Stimulated activated naive CD8-positive, alpha-beta T cell treated with anti-CD3 and anti-CD28 coated beads, Interleukin-15, Interleukin-2, amounts not matched to agents 100 ng/mL and 50 ng/mL, for 24 hours (primary cell): ENCODE data around the gene ZBTB20.

ENCODE experiments used
- H3K27ac Mint-ChIP-seq: one replicate; pipeline ENCODE4 v1.8.0; 2021; ENCODE audit warnings: mild to moderate bottlenecking, mixed read lengths
- H3K27me3 Mint-ChIP-seq: one replicate; pipeline ENCODE4 v1.8.0; 2021; ENCODE audit warnings: mixed read lengths
- H3K36me3 Mint-ChIP-seq: one replicate; pipeline ENCODE4 v1.8.0; 2021; ENCODE audit warnings: low read depth, mixed read lengths
- H3K4me1 Mint-ChIP-seq: one replicate; pipeline ENCODE4 v1.8.0; 2021; ENCODE audit warnings: low read depth, mixed read lengths
- H3K4me3 Mint-ChIP-seq: one replicate; pipeline ENCODE4 v1.8.0; 2021; ENCODE audit warnings: mild to moderate bottlenecking, mixed read lengths
- H3K9me3 Mint-ChIP-seq: one replicate; pipeline ENCODE4 v1.8.0; 2021; ENCODE audit warnings: mixed read lengths

ZBTB20 gene

DNA sequence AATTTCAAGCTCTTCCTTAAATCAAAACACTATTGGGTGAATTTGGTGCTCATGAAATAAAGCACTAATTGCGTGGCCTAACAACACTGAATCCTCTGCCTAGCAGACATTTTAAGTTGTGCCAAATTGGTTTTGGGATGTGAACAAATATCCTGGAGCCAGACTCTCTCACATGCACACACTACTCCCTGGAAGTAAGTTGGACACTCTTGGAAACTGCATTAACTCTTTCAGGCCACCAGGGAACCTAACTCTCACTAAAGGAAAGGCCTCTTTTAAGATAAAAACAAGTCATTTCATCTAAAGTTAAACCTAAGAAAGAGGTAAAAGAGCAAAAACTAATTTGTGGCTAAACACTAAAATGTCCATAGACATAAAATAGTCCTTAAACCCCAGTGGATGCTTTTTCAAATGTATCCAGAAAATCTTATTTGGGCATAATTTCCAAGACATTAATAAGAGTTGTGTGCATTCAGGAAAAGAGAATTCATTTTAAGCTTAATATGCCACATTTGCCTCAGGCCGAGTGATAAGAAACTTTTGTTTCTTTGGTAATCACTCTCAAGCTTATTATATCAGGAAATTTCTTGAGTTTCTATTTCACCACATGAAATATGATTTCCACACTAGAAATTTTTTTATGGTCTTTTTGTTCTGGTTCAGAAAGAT is 61.8 kb downstream of the ZBTB20 start:
- Mint-ChIP-seq H3K27ac (no peak overlapping the region), H3K9me3 (no peaks in the 10 kb centered on the region), H3K4me3 (no peak overlapping the region), H3K4me1 (peaks cover 37% of the 10 kb centered on the region), H3K36me3 (no peaks in the 10 kb centered on the region), H3K27me3 (no peaks in the 10 kb centered on the region)

DNA sequence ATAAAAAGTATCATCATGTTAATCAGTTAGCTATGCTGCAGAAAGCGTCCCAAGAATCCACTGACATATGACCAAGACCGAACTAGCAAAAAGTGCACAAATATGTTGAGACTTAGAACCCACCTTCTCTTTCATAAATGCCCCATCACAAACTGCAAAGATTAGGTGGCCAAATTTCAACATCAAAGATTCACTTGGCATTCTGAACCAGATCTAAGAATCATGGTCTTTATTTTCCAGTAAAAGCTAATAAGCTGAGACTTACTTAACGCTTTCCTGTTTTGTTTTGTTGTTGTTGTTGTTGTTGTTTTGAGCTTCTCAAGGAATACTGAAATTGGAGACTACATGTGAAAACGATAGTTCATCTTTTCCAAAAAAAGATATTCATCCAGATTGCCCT is 62.4 kb downstream of the ZBTB20 start:
- H3K27ac Mint-ChIP-seq: no peak overlapping the region
- H3K4me1 Mint-ChIP-seq: peaks cover 37% of the 10 kb centered on the region
- H3K4me3 Mint-ChIP-seq: no peak overlapping the region
- H3K9me3 Mint-ChIP-seq: no peaks in the 10 kb centered on the region
- no peaks in the 10 kb centered on the region for H3K27me3 Mint-ChIP-seq
- H3K36me3 Mint-ChIP-seq: no peaks in the 10 kb centered on the region

DNA sequence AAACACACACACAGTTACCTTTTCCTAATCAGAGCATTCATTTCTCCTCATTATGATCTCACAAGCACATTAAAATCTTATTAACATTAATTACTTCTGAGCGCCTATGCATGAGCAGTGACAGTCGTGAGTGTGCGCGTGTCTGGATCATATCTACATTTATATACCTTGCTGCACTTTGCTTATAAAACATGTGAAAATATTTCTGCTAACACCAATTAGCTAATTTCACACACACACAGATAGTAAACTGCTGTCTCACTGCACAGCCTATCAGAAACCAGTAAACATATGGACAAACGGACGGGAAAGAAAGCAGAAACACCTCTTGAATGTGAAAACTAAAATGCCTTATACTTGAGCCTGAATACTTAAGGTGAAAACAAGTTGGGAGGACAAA is 64.8 kb downstream of the ZBTB20 start:
- H3K4me3 Mint-ChIP-seq: no peak overlapping the region
- no peaks in the 10 kb centered on the region for H3K27me3 Mint-ChIP-seq
- peaks cover 2% of the 10 kb centered on the region for H3K36me3 Mint-ChIP-seq
- H3K9me3 Mint-ChIP-seq: no peaks in the 10 kb centered on the region
- H3K27ac Mint-ChIP-seq: no peak overlapping the region
- H3K4me1 Mint-ChIP-seq: peaks cover 31% of the 10 kb centered on the region

DNA sequence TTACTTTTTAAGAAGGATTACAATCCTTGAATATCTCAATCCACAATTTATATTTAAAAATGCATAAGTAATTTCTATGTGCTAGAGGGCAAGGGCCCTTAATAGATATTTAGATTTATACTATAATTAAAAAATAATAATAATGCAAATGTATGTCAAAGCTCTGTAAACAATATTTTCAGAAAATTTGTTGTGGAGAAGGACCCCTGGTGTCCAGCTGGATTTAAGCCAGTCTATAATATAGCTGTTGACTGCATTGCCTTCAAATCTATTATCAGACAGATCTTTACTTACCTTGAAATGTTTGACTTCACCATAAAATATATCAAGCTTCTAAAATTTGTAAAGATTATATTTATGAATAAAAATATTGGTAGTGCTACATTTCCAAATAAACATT is 65.6 kb downstream of the ZBTB20 start:
- Mint-ChIP-seq H3K36me3 (peaks cover 8% of the 10 kb centered on the region), H3K4me3 (no peak overlapping the region), H3K27ac (no peak overlapping the region), H3K27me3 (no peaks in the 10 kb centered on the region), H3K4me1 (peaks cover 39% of the 10 kb centered on the region), H3K9me3 (no peaks in the 10 kb centered on the region)

DNA sequence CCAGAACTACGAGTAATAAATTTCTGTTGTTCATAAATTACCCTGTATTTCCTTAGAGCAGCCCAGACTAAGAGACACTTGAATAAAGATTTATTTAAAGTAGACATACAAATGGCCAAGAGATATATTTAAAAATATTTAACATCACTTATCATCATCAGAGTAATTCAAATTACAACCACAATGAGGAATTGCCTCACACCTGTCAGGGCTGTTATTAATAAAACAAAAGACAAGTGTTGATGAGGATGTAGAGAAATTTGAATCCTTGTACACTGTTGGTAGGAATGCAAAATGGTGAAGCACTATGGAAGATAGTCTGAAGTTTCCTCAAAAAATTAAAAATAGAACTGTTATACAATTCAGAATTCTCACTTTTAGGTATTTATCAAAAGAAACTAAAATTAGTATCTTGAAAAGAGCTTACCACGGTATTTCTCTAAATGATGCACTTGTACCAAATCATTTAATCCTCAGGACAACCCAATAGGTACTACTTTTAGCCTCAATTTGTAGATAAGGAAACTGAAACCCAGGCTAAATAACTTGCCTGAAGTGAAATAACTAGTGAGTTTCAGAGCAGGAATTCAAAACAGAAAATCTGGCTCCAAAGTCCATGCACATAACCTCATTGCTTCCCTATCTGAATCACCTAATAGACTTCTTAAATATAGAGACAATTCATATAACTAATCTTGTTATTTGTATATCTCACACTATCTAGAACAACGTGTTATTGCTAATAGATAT is 69.4 kb downstream of the ZBTB20 start:
- H3K36me3 Mint-ChIP-seq: peaks cover 26% of the 10 kb centered on the region
- no peaks in the 10 kb centered on the region for H3K9me3 Mint-ChIP-seq
- no peak overlapping the region for H3K27ac Mint-ChIP-seq
- H3K4me3 Mint-ChIP-seq: no peak overlapping the region
- H3K27me3 Mint-ChIP-seq: no peaks in the 10 kb centered on the region
- H3K4me1 Mint-ChIP-seq: peaks cover 28% of the 10 kb centered on the region

DNA sequence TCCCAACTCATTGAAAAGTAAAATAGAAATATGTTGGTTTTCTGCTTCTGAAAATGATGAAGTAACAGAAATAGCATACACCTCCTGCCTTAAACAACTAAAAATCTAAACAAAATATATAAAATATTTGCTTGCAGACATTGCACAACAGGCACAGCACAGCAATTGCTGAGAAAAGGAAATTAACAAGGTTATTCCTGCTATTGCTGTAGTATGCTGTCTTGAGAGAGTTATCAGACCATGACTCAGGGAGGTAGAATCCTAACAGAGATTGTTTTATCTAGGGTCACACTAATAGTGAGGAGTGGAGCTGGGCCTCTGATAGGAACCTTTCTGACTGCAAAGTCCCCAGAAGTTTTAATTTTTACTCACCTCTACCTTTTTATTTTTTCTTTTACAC is 72.6 kb downstream of the ZBTB20 start:
- no peak overlapping the region for H3K27ac Mint-ChIP-seq
- H3K4me3 Mint-ChIP-seq: no peak overlapping the region
- H3K36me3 Mint-ChIP-seq: peaks cover 41% of the 10 kb centered on the region
- H3K9me3 Mint-ChIP-seq: no peaks in the 10 kb centered on the region
- H3K4me1 Mint-ChIP-seq: peaks cover 28% of the 10 kb centered on the region
- no peaks in the 10 kb centered on the region for H3K27me3 Mint-ChIP-seq

DNA sequence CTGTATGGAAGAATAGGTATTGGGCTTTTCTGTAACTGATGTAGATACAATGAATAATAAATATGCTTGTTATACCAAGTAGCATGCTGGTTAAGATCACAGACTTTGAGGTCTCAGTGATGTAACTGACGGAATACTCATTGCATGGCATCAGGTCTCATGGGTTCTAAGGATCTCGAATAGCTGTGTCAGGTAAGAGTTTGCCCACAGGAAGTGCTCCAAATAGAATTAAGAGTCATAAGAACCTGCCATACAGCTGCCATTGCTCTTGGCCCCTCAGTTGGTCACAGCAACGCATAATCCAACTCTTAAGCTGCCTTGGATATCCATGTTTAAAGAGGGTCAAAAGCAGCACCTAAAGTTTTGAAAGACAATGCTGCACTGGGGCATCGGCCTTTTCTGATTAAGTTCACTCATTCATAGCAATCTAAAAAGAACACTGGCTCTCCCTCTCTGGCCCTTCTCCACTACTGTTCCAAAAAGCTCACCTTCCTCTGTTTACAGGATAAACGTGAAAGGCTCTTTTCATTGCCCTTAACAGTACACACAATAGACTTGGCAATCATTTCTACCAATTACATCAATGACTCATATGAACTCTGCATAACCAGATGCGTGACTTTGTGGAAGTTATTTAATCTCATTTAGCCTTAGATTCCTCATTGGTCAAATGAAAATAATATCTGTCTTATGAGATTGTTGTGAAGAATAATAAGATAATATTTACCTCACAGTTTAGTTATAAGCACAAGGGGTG is 74.6 kb downstream of the ZBTB20 start:
- Mint-ChIP-seq H3K4me3 (no peak overlapping the region), H3K27ac (no peak overlapping the region), H3K27me3 (no peaks in the 10 kb centered on the region), H3K4me1 (peaks cover 35% of the 10 kb centered on the region), H3K9me3 (no peaks in the 10 kb centered on the region), H3K36me3 (peaks cover 48% of the 10 kb centered on the region)

DNA sequence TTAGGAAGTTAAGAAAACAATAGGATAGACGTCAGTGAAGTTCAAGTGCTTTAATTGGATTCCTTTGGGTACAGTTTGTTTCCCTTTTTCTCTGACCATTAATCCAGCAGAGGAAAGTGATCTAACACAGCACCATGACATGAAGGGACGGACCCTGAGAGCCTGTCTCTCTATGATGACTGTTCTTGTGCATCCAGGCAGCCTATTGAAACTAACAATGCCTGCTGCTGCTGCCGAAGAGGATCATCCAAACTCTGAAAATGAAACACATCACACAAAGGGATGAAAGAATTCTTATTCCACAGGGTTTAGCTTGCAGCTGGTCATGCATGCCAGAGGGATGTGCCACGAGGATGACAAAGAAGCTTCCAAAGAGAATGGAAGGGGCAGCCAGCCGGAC is 75.5 kb downstream of the ZBTB20 start:
- H3K27me3 Mint-ChIP-seq: no peaks in the 10 kb centered on the region
- no peak overlapping the region for H3K4me3 Mint-ChIP-seq
- H3K9me3 Mint-ChIP-seq: no peaks in the 10 kb centered on the region
- H3K27ac Mint-ChIP-seq: no peak overlapping the region
- H3K4me1 Mint-ChIP-seq: peaks cover 27% of the 10 kb centered on the region
- H3K36me3 Mint-ChIP-seq: peaks cover 42% of the 10 kb centered on the region

DNA sequence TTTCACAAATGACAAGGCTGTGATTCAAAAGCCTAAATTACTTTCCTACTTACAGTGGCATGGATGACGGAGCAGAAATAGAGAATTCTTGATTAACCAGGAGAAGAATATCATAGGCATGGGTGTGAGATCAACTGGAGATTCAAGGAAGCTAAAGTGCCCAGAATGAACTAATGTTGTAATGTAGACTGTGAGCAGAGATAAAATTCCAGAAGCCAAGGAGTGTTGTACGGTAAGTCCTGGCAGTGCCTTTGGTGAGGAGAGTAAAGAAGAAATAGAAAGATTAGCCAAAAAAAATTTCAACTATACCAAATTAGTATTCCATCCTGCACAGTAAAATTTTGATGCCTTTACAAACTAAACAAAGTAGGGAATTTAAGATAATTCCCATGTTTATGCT is 75.9 kb downstream of the ZBTB20 start:
- Mint-ChIP-seq H3K36me3 (peaks cover 38% of the 10 kb centered on the region), H3K4me3 (no peak overlapping the region), H3K27me3 (no peaks in the 10 kb centered on the region), H3K4me1 (peaks cover 22% of the 10 kb centered on the region), H3K27ac (no peak overlapping the region), H3K9me3 (no peaks in the 10 kb centered on the region)

DNA sequence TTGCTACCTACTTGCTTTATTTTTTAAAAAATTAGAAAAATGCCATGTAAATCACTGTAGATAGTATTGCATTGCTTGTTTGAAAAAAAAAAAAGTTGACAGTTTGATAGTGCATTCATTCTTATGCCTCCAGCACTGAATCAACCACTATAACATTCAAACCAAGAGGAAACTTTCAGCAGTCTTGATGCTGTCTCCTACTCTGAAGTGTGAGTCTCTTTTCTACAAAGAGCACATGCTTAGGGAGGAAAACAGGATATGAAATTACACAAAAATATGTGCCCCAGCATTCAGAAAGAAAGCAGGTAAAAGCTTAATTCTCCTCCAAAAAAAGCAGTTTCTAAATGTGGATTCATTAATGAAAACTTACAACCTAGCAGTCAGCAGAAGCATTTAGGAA is 78.3 kb downstream of the ZBTB20 start:
- H3K4me1 Mint-ChIP-seq: peaks cover 21% of the 10 kb centered on the region
- H3K9me3 Mint-ChIP-seq: no peaks in the 10 kb centered on the region
- H3K27ac Mint-ChIP-seq: no peak overlapping the region
- peaks cover 40% of the 10 kb centered on the region for H3K36me3 Mint-ChIP-seq
- no peak overlapping the region for H3K4me3 Mint-ChIP-seq
- no peaks in the 10 kb centered on the region for H3K27me3 Mint-ChIP-seq

DNA sequence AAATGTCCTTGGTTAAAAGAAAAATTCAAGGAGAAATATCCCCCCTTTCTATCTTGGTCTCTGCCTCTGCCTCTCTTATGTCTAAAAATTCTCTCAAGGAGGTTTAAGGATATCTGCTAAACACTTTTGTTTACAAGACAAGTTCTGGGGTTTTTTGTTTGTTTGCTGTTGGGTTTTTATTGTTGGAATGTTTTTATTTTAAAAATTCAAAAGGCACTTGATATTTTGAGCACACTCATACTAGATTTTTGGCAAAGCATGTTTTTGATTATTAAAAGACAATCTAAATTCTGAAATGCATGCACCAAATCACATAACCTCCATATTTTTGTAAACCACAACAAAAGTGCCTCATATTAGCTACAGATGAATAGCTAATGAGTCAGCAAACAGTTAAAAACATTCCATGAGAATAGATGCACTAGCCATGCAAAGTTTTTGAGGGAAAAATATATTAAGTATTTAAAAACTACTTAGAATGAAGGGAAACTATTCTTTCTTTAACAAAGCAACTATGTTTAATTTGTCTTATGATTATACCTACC is 84.6 kb downstream of the ZBTB20 start:
- Mint-ChIP-seq H3K27ac (no peak overlapping the region), H3K27me3 (no peaks in the 10 kb centered on the region), H3K9me3 (peaks cover 3% of the 10 kb centered on the region), H3K4me1 (no peaks in the 10 kb centered on the region), H3K36me3 (peaks cover 40% of the 10 kb centered on the region), H3K4me3 (no peak overlapping the region)

DNA sequence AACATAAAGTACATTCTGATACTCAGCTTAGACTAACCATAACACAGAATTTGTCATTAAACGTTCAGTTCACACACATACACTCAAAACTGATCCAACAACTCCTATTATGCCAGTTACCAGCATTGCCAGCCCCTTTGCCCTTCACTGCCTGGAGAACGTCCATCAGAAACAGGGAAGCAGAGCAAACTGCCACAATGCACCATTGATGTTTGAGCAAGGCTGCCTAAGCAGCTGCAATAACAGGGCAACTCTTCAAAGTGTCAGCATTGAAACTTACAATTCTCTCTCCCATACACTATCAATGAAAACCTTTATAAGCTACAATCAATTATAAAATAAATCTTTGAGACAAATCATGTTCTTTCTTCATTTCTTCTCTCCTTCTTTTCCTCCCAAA is 85.1 kb downstream of the ZBTB20 start:
- no peaks in the 10 kb centered on the region for H3K27me3 Mint-ChIP-seq
- H3K4me3 Mint-ChIP-seq: no peak overlapping the region
- peaks cover 39% of the 10 kb centered on the region for H3K36me3 Mint-ChIP-seq
- H3K9me3 Mint-ChIP-seq: peaks cover 3% of the 10 kb centered on the region
- H3K4me1 Mint-ChIP-seq: no peaks in the 10 kb centered on the region
- H3K27ac Mint-ChIP-seq: no peak overlapping the region

DNA sequence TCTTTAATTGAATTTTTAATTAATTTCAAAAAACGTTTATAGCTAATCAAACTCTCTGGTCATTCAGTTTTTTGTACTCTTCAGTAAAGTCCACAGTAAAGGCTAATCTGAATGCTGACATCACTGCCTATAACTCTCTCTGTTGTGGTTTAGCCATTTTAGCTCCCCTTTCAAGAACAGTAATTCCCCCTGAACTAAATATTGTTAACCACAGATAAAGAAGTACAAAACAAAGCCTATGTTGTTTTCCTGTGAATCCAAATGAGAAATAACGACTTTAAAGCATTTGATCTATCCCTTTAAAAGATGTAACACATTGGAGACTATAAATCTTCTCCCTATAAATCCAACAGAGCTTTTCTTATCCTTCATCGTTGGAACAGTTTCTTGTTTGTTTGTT is 94.2 kb downstream of the ZBTB20 start:
- Mint-ChIP-seq H3K27me3 (no peaks in the 10 kb centered on the region), H3K36me3 (peaks cover 8% of the 10 kb centered on the region), H3K4me1 (no peaks in the 10 kb centered on the region), H3K27ac (no peak overlapping the region), H3K4me3 (no peak overlapping the region), H3K9me3 (no peaks in the 10 kb centered on the region)

DNA sequence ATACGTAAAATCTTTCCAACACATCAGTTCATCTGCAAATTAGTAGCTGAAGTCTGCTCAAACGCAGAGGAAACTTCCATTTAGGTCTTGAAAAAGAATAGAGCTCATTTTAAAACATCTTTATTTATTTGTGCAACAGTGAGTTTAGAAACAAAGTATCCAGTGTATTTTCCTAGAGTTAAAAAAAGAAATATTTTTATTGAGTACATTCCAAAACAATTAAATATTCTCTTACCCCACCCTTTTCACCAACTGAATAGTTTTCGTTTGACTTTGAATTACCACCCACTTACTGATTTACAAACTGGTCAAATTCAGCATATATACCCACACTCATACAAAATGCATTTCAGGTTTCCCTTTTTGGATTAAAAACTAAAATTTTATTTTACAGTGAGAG is 104.7 kb downstream of the ZBTB20 start:
- Mint-ChIP-seq H3K4me1 (peaks cover 3% of the 10 kb centered on the region), H3K27ac (no peak overlapping the region), H3K36me3 (no peaks in the 10 kb centered on the region), H3K4me3 (no peak overlapping the region), H3K27me3 (no peaks in the 10 kb centered on the region), H3K9me3 (peaks cover 4% of the 10 kb centered on the region)

DNA sequence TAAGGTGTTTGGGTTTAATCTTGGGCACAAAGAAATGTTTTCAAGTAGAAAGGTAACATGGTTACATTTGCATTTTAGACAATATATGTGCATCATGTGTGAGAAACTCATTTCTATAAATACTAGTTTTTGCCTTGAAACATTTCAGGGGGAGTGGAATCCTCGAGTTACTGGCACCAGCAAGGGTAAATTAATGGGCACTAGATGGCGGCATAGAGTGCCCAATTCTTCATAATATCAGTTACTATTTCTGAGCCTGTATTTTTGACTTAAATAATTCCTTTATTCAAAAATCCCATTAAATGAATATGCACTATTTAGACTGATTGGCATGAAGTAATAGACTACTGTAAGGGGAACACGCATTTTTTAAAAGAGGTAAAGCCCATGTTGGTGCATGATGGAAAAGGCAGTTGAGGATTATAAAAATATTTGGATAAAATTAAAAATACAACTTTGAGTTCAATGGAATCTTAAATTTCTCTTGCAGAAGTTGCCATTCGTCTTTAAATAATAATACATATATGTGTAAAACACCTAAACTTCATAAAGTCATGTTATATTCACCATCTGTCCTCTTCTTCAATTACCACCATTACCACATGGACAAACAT is 106.3 kb downstream of the ZBTB20 start:
- Mint-ChIP-seq H3K4me1 (peaks cover 3% of the 10 kb centered on the region), H3K27ac (no peak overlapping the region), H3K9me3 (peaks cover 4% of the 10 kb centered on the region), H3K27me3 (no peaks in the 10 kb centered on the region), H3K4me3 (no peak overlapping the region), H3K36me3 (peaks cover 2% of the 10 kb centered on the region)
